ENCODE results near the gene FBXO9. TPM values are rescaled to one million over a fixed set of nuclear protein-coding genes. Genes with fewer than 3 reads are reported as not detected.

Gene FBXO9
- total and polyA plus RNA-seq, 12 donors = 42.7 to 396 (median 145) TPM

- 72 to 94% (median 80%) methylated on average over 1 of the region's 1 CpG for WGBS, 4 donors
- H3K27ac ChIP-seq = no peak overlapping the region
- TF ChIP-seq POLR2A (IDR thresholded peaks at IDR 0.05) (no peak), CTCF (IDR thresholded peaks at IDR 0.05) (no peak)
- peaks cover 0 to 24% of the 10 kb centered on the region in 2 donors for H3K4me1 ChIP-seq (replicated peaks in 1 of 2)
- no peak for DNase-seq
- H3K4me3 ChIP-seq = no peak overlapping the region
- H3K27me3 ChIP-seq = no peaks in the 10 kb centered on the region
- H3K36me3 ChIP-seq (replicated peaks in 1 of 2) = peaks cover 0 to 62% of the 10 kb centered on the region in 2 donors
- intact Hi-C loops (cut with DNase I) = no loop called here
- no peaks in the 10 kb centered on the region for H3K9me3 ChIP-seq (replicated peaks in 1 of 3)
Observed at GRCh38 chr6:53028467-53028866, 36.7 kb upstream of the FBXO9 start.

DNA sequence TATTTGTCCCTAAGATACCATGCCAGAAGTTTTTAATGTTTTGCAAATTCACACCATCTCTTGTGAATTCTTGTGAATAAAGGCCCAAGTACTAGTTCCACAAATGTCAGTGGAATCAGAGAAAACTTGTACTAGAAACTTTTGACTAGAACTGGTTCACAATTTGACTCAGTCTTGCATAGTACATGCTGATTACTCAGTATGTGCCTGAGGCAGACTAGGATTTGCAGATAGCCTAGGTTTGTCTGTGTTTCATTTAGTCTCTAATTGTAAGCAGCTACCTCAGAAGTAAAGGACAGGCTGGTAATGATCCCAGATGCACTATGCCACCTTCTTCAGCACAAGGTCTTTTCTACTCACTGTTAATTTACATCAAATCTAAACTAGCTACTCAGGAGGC, 35.9 kb upstream of the FBXO9 start:
- TF ChIP-seq CTCF (IDR thresholded peaks at IDR 0.05) (no peak), POLR2A (IDR thresholded peaks at IDR 0.05) (no peak)
- DNase-seq = no peak
- no peaks in the 10 kb centered on the region for H3K27me3 ChIP-seq
- H3K4me3 ChIP-seq = no peak overlapping the region
- intact Hi-C loops (cut with DNase I) = no loop called here
- peaks cover 0 to 63% of the 10 kb centered on the region in 2 donors for H3K36me3 ChIP-seq (replicated peaks in 1 of 2)
- H3K4me1 ChIP-seq (replicated peaks in 1 of 2) = peaks cover 0 to 31% of the 10 kb centered on the region in 2 donors
- peak overlapping the region in 1 of 5 donors; percentile 9 for H3K27ac ChIP-seq
- no peaks in the 10 kb centered on the region for H3K9me3 ChIP-seq (replicated peaks in 1 of 3)

GRCh38 chr6:53029761-53030160, 35.4 kb upstream of the FBXO9 start:
- Histone ChIP-seq H3K27ac (no peak overlapping the region), H3K27me3 (no peaks in the 10 kb centered on the region), H3K4me1 (replicated peaks in 1 of 2) (peaks cover 0 to 31% of the 10 kb centered on the region in 2 donors), H3K4me3 (no peak overlapping the region), H3K9me3 (replicated peaks in 1 of 3) (no peaks in the 10 kb centered on the region), H3K36me3 (replicated peaks in 1 of 2) (peaks cover 0 to 68% of the 10 kb centered on the region in 2 donors)
- no peak for DNase-seq
- TF ChIP-seq CTCF (IDR thresholded peaks at IDR 0.05) (no peak), POLR2A (IDR thresholded peaks at IDR 0.05) (no peak)
- WGBS, 4 donors = 92 to 100% (median 95%) methylated on average over 3 of the region's 3 CpGs
- intact Hi-C loops (cut with DNase I) = no loop called here

GRCh38 chr6:53031281-53031680, 33.9 kb upstream of the FBXO9 start:
- Histone ChIP-seq H3K9me3 (replicated peaks in 1 of 3) (no peaks in the 10 kb centered on the region), H3K27ac (no peak overlapping the region), H3K36me3 (replicated peaks in 1 of 2) (peaks cover 0 to 62% of the 10 kb centered on the region in 2 donors), H3K4me3 (no peak overlapping the region), H3K27me3 (no peaks in the 10 kb centered on the region), H3K4me1 (replicated peaks in 1 of 2) (peaks cover 12 to 46% of the 10 kb centered on the region in 2 donors)
- no peak for DNase-seq
- TF ChIP-seq CTCF (IDR thresholded peaks at IDR 0.05) = no peak
- no peak for TF ChIP-seq POLR2A (IDR thresholded peaks at IDR 0.05)
- intact Hi-C loops (cut with DNase I) = no loop called here
- WGBS, 4 donors = 91 to 96% (median 94%) methylated on average over 4 of the region's 4 CpGs
